ENCODE results near the gene TACC2.

The TACC2 gene

GRCh38 chr10:121988361-121989324 is at the start of gene TACC2:
TACC2 (plus strand) TSS chr10:121989163; CDS start chr10:122021982, 32,819 bp downstream.
- peak within 1 kb of the TSS; percentile 75 for H3K27ac ChIP-seq (ENCODE audit: low read depth, low read length)
- peaks cover 4% of the 10 kb centered on the region for H3K4me1 ChIP-seq (ENCODE audit: insufficient read depth, low read length)
- no peak within 1 kb of the TSS for H3K4me3 ChIP-seq (ENCODE audit: low read depth in 1 of 2, low read length in 2 of 2)
- no peak within 1 kb of the TSS for H3K9ac ChIP-seq (ENCODE audit: low read length)
- H3K9me3 ChIP-seq (ENCODE audit: low read length) = peaks cover 3% of the 10 kb centered on the region
- no peaks in the 10 kb centered on the region for H3K27me3 ChIP-seq (ENCODE audit: control insufficient read depth in 1 of 2, insufficient read depth in 2 of 2, low read length in 2 of 2)
- no peaks in the 10 kb centered on the region for H3K36me3 ChIP-seq (ENCODE audit: insufficient read depth, low read length)

DNA sequence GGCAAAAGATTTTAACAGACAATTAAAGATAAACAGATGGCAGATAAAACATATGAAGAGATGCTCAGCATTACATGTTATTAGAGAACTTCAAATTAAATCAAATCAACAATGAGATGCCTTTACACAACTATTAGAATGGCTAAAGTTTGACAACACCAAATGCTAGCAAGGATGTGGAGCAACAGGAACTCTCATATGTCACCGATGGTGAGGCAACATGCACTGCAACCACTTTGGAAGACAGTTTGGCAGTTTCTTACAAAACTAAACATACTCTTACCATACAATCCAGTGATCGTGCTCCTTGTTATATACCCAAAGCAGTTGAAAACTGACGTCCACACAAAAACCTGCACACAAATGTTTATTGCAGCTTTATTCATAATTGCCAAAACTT is 47.4 kb upstream of the TACC2 start:
- Histone ChIP-seq H3K36me3 (ENCODE audit: insufficient read depth, low read length) (no peaks in the 10 kb centered on the region), H3K4me1 (ENCODE audit: insufficient read depth, low read length) (peaks cover 10% of the 10 kb centered on the region), H3K9me3 (ENCODE audit: low read length) (no peaks in the 10 kb centered on the region), H3K27ac (ENCODE audit: low read depth, low read length) (no peak overlapping the region), H3K9ac (ENCODE audit: low read length) (no peak overlapping the region), H3K4me3 (ENCODE audit: low read depth in 1 of 2, low read length in 2 of 2) (no peak overlapping the region), H3K27me3 (ENCODE audit: control insufficient read depth in 1 of 2, insufficient read depth in 2 of 2, low read length in 2 of 2) (no peaks in the 10 kb centered on the region)

DNA sequence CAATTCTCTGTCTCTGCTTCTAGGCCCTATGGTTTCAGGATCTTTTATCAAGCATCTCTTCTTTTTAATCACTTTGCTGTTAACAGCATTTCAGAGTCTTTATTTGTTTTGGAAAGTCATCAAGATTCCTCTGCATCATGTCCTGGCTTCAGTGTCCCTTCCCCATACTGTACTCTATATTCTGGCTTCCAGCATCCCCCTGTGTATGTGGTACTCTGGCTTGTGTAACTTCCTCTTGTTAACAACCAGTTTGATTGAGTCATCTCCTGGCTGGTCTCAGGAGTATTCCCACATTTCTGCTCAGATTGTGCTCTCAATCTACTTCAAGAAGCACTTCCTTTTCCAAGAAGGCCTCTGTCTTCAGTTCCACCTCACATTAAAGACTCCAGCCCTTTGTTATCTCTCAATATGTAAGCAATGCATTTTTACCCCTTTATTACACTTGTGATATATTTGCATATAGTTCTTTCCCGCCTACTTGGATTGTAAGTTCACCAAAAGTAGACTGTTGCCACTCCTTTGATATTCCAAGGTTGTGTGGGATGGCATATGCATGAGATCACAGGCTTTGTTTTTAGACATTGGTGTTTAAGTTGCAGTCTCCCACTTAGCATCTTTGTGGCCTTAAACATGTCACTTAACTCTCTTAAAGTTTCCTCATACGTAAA is 46.1 kb upstream of the TACC2 start:
- Histone ChIP-seq H3K27ac (ENCODE audit: low read depth, low read length) (peak overlapping the region; percentile 41), H3K4me3 (ENCODE audit: low read depth in 1 of 2, low read length in 2 of 2) (no peak overlapping the region), H3K9ac (ENCODE audit: low read length) (no peak overlapping the region), H3K9me3 (ENCODE audit: low read length) (no peaks in the 10 kb centered on the region), H3K4me1 (ENCODE audit: insufficient read depth, low read length) (peaks cover 10% of the 10 kb centered on the region), H3K36me3 (ENCODE audit: insufficient read depth, low read length) (no peaks in the 10 kb centered on the region), H3K27me3 (ENCODE audit: control insufficient read depth in 1 of 2, insufficient read depth in 2 of 2, low read length in 2 of 2) (no peaks in the 10 kb centered on the region)

DNA sequence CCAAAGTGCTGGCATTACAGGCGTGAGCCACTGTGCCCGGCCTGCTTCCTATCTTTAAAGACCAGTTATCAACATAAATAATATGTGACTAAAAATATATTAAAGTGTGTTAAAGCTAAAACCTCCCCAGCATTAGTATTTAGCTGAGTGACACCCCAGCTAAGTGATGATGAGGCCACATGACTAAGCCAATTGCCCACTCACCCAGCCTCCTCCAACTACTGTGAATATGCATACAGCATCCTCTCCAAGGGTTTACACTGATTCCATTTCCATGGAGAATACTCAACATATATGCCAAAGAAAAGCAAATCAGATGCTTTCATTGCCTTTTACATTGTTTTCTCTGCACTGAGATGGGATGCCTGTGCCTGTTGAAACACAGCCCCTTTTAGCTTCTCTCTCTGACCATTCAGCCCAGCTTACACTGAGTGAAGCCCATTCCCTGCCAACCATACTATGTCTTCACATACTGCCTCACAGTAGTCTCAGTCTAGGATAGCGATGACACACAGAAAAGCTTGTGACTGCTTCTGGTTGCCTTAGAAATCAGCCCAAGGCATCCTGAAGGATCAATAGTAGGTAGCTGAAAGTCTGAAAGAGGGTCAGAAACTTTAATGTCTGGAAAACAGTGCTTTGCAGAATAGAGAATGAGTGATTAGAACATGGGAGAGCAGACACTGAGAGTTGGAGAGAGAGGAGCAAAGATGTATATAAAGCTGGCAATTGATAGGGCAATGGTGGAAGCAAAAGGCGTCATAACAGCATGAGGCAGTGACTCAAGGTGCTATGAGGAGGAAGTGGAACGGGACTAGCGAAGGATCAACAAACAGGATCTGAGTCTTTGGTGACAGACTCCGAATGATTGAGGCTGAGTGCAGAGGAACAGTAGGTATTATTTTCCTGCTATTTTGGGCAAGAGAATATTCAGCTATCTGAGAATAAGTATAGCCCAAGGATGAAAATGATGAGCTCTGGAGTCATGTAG is 41.3 kb upstream of the TACC2 start:
- Histone ChIP-seq H3K27me3 (ENCODE audit: control insufficient read depth in 1 of 2, insufficient read depth in 2 of 2, low read length in 2 of 2) (no peaks in the 10 kb centered on the region), H3K27ac (ENCODE audit: low read depth, low read length) (no peak overlapping the region), H3K9me3 (ENCODE audit: low read length) (no peaks in the 10 kb centered on the region), H3K4me3 (ENCODE audit: low read depth in 1 of 2, low read length in 2 of 2) (no peak overlapping the region), H3K9ac (ENCODE audit: low read length) (no peak overlapping the region), H3K4me1 (ENCODE audit: insufficient read depth, low read length) (peaks cover 23% of the 10 kb centered on the region), H3K36me3 (ENCODE audit: insufficient read depth, low read length) (no peaks in the 10 kb centered on the region)

GRCh38 chr10:121949049-121949448 is 39.9 kb upstream of the TACC2 start:
- H3K4me3 ChIP-seq (ENCODE audit: low read depth in 1 of 2, low read length in 2 of 2) = no peak overlapping the region
- H3K27me3 ChIP-seq (ENCODE audit: control insufficient read depth in 1 of 2, insufficient read depth in 2 of 2, low read length in 2 of 2) = no peaks in the 10 kb centered on the region
- H3K36me3 ChIP-seq (ENCODE audit: insufficient read depth, low read length) = no peaks in the 10 kb centered on the region
- no peak overlapping the region for H3K9ac ChIP-seq (ENCODE audit: low read length)
- H3K9me3 ChIP-seq (ENCODE audit: low read length) = no peaks in the 10 kb centered on the region
- no peak overlapping the region for H3K27ac ChIP-seq (ENCODE audit: low read depth, low read length)
- H3K4me1 ChIP-seq (ENCODE audit: insufficient read depth, low read length) = peaks cover 14% of the 10 kb centered on the region

GRCh38 chr10:121949451-121949850 is 39.5 kb upstream of the TACC2 start:
- H3K27me3 ChIP-seq (ENCODE audit: control insufficient read depth in 1 of 2, insufficient read depth in 2 of 2, low read length in 2 of 2) = no peaks in the 10 kb centered on the region
- H3K4me1 ChIP-seq (ENCODE audit: insufficient read depth, low read length) = peaks cover 14% of the 10 kb centered on the region
- no peak overlapping the region for H3K4me3 ChIP-seq (ENCODE audit: low read depth in 1 of 2, low read length in 2 of 2)
- no peak overlapping the region for H3K27ac ChIP-seq (ENCODE audit: low read depth, low read length)
- H3K9ac ChIP-seq (ENCODE audit: low read length) = no peak overlapping the region
- H3K9me3 ChIP-seq (ENCODE audit: low read length) = no peaks in the 10 kb centered on the region
- no peaks in the 10 kb centered on the region for H3K36me3 ChIP-seq (ENCODE audit: insufficient read depth, low read length)

DNA sequence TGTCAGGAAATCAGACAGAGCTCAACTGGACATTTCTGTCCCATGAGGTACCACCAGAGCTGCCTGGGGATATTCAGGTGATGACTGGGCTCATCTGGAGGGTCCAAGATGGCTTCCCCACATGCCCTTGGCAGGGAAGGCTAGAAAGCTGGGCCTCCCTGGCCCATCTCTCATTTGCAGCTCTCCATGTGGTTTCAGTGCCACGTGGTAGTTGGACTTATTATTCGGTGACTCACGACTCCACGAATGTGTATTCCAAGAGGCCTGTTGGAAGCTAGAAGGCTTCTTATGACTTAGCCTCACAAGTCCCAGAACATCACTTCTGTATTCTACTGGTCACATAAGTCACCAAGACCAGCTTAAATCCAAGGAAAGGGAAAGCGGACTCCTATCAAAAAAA is 36.7 kb upstream of the TACC2 start:
- Histone ChIP-seq H3K4me3 (ENCODE audit: low read depth in 1 of 2, low read length in 2 of 2) (no peak overlapping the region), H3K4me1 (ENCODE audit: insufficient read depth, low read length) (peaks cover 14% of the 10 kb centered on the region), H3K27me3 (ENCODE audit: control insufficient read depth in 1 of 2, insufficient read depth in 2 of 2, low read length in 2 of 2) (no peaks in the 10 kb centered on the region), H3K9ac (ENCODE audit: low read length) (no peak overlapping the region), H3K36me3 (ENCODE audit: insufficient read depth, low read length) (peaks cover 10% of the 10 kb centered on the region), H3K27ac (ENCODE audit: low read depth, low read length) (no peak overlapping the region), H3K9me3 (ENCODE audit: low read length) (no peaks in the 10 kb centered on the region)

DNA sequence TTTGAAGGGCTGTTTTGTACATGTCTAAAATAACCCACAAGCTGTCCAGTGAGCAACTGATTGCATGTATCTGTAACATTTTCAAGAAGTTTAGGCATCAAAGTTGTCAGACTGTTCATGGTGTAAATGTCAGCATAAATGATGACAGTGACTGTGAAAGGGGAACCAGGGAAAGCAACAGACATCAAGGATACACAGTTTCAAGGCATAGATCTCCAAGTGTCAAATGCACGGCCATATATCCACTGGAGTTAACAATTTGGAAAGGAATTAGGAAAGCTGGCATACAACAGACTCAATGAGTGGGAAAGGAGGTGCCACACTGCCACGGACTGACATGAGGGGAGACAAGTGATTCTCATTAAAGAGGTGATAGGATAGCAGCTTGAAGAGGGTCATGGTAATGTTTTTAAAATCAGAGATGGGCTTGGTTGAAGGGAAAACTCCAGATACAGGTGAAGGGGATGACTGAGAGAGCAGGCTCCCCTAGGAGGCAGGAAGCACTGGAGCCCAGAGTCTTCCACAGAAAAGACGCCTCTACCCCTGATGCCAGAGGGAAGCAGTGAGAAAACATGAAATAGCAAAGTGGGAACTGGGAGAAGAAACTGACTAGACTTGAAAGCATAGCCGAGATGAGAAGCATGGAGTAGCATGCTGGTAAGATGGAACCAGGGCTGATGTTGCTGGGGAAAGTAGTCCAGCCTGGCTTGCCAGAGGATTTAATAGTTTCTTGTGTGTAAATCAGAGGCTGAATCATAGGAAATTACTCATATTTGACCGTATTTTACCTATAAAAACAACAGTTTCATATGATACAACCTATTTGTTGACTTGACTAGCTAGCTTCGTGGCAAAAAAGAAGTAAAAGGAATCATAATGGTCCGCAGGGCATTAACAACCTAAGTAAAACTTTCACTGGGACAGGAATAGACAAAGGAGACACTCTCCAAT is 32.6 kb upstream of the TACC2 start:
- H3K36me3 ChIP-seq (ENCODE audit: insufficient read depth, low read length) = peaks cover 25% of the 10 kb centered on the region
- H3K27ac ChIP-seq (ENCODE audit: low read depth, low read length) = no peak overlapping the region
- H3K4me1 ChIP-seq (ENCODE audit: insufficient read depth, low read length) = no peaks in the 10 kb centered on the region
- no peak overlapping the region for H3K9ac ChIP-seq (ENCODE audit: low read length)
- no peaks in the 10 kb centered on the region for H3K9me3 ChIP-seq (ENCODE audit: low read length)
- H3K4me3 ChIP-seq (ENCODE audit: low read depth in 1 of 2, low read length in 2 of 2) = no peak overlapping the region
- no peaks in the 10 kb centered on the region for H3K27me3 ChIP-seq (ENCODE audit: control insufficient read depth in 1 of 2, insufficient read depth in 2 of 2, low read length in 2 of 2)

DNA sequence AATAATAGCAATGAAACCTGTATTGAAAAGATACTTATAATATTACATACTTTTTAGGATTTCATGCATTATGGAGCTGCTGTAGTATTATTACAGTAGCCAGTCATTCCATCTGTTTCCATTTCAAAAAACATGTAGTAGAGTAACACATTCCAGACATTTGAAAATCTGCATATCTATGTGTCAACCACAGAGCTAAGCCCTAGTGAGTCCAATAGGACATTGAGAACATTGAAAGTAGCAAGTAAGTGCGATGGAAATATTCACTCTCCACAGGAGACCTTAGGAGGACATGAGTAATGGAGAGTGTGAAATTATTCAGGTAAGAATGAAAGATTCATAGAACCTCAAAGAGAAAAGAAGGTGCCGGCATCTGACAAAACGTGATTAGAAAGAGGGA is 29.3 kb upstream of the TACC2 start:
- Histone ChIP-seq H3K4me1 (ENCODE audit: insufficient read depth, low read length) (no peaks in the 10 kb centered on the region), H3K9ac (ENCODE audit: low read length) (no peak overlapping the region), H3K4me3 (ENCODE audit: low read depth in 1 of 2, low read length in 2 of 2) (no peak overlapping the region), H3K27ac (ENCODE audit: low read depth, low read length) (no peak overlapping the region), H3K27me3 (ENCODE audit: control insufficient read depth in 1 of 2, insufficient read depth in 2 of 2, low read length in 2 of 2) (no peaks in the 10 kb centered on the region), H3K9me3 (ENCODE audit: low read length) (no peaks in the 10 kb centered on the region), H3K36me3 (ENCODE audit: insufficient read depth, low read length) (peaks cover 33% of the 10 kb centered on the region)

- H3K9me3 ChIP-seq (ENCODE audit: low read length) = no peaks in the 10 kb centered on the region
- H3K4me3 ChIP-seq (ENCODE audit: low read depth in 1 of 2, low read length in 2 of 2) = no peak overlapping the region
- H3K27me3 ChIP-seq (ENCODE audit: control insufficient read depth in 1 of 2, insufficient read depth in 2 of 2, low read length in 2 of 2) = no peaks in the 10 kb centered on the region
- H3K4me1 ChIP-seq (ENCODE audit: insufficient read depth, low read length) = no peaks in the 10 kb centered on the region
- no peak overlapping the region for H3K9ac ChIP-seq (ENCODE audit: low read length)
- H3K36me3 ChIP-seq (ENCODE audit: insufficient read depth, low read length) = peaks cover 46% of the 10 kb centered on the region
- H3K27ac ChIP-seq (ENCODE audit: low read depth, low read length) = no peak overlapping the region
These were observed 27.5 kb upstream of the TACC2 start for GRCh38 chr10:121961456-121961855.
